Glutamatergic neuron (in vitro differentiated cells): ENCODE results near the gene L3MBTL1. TPM values are rescaled to one million over a fixed set of nuclear protein-coding genes. Genes with fewer than 3 reads are reported as not detected.
"Not testable (repeated sequence)": the region's sequence is repeated elsewhere in the genome, so short reads cannot be mapped to it uniquely, and the experiment has no call there.

Experiments
- DNase-seq: peaks from one replicate; pipeline ENCODE4 v3.0.0; 2022
- H3K27ac Mint-ChIP-seq: one replicate; pipeline ENCODE4 v1.8.0; 2020; ENCODE audit warnings: mild to moderate bottlenecking, mixed read lengths, inconsistent platforms; ENCODE audit not compliant: unreplicated experiment
- H3K27me3 Mint-ChIP-seq: one replicate; pipeline ENCODE4 v1.8.0; 2020; ENCODE audit warnings: mild to moderate bottlenecking, moderate library complexity, mixed read lengths, inconsistent platforms; ENCODE audit not compliant: unreplicated experiment
- H3K36me3 Mint-ChIP-seq: one replicate; pipeline ENCODE4 v1.8.0; 2020; ENCODE audit warnings: mild to moderate bottlenecking, mixed read lengths, inconsistent platforms; ENCODE audit not compliant: unreplicated experiment
- H3K4me1 Mint-ChIP-seq: one replicate; pipeline ENCODE4 v1.8.0; 2020; ENCODE audit warnings: mild to moderate bottlenecking, low read depth, mixed read lengths, inconsistent platforms; ENCODE audit not compliant: unreplicated experiment
- H3K4me3 Mint-ChIP-seq: one replicate; pipeline ENCODE4 v1.8.0; 2020; ENCODE audit warnings: mild to moderate bottlenecking, mixed read lengths, inconsistent platforms; ENCODE audit not compliant: unreplicated experiment
- H3K9me3 Mint-ChIP-seq: one replicate; pipeline ENCODE4 v1.8.0; 2020; ENCODE audit warnings: mild to moderate bottlenecking, moderate library complexity, mixed read lengths, inconsistent platforms; ENCODE audit not compliant: unreplicated experiment
- total RNA-seq: library from RNA; stranded (reverse); fragmentation: NEBNext Ultra II Directional; extraction: Animal tissue kit (Norgen Biotek cat#: 25700); gene quantifications from one replicate; pipeline ENCODE4 v1.2.1, GENCODE V29; 2021; ENCODE audit not compliant: unreplicated experiment
- TF ChIP-seq, protein P1 (sequence below): fragments of 200-600 bp; sonication (generic); IDR thresholded peaks from one replicate; pipeline ENCODE4 v1.5.0; 2021; ENCODE audit not compliant: partially characterized antibody, unreplicated experiment

The L3MBTL1 gene
- total RNA-seq, 1 donor from 2014 or later: 19.9 TPM

GRCh38 chr20:43477193-43477592 lies 30.3 kb upstream of the L3MBTL1 start:
- no peaks in the 10 kb centered on the region for H3K4me1 Mint-ChIP-seq
- no peak for DNase-seq
- H3K4me3 Mint-ChIP-seq: no peak overlapping the region
- H3K9me3 Mint-ChIP-seq: no peaks in the 10 kb centered on the region
- peaks cover 1% of the 10 kb centered on the region for H3K27me3 Mint-ChIP-seq
- TF ChIP-seq, protein P1, sequence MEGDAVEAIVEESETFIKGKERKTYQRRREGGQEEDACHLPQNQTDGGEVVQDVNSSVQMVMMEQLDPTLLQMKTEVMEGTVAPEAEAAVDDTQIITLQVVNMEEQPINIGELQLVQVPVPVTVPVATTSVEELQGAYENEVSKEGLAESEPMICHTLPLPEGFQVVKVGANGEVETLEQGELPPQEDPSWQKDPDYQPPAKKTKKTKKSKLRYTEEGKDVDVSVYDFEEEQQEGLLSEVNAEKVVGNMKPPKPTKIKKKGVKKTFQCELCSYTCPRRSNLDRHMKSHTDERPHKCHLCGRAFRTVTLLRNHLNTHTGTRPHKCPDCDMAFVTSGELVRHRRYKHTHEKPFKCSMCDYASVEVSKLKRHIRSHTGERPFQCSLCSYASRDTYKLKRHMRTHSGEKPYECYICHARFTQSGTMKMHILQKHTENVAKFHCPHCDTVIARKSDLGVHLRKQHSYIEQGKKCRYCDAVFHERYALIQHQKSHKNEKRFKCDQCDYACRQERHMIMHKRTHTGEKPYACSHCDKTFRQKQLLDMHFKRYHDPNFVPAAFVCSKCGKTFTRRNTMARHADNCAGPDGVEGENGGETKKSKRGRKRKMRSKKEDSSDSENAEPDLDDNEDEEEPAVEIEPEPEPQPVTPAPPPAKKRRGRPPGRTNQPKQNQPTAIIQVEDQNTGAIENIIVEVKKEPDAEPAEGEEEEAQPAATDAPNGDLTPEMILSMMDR: no peak
- H3K36me3 Mint-ChIP-seq: no peaks in the 10 kb centered on the region
- no peak overlapping the region for H3K27ac Mint-ChIP-seq

DNA sequence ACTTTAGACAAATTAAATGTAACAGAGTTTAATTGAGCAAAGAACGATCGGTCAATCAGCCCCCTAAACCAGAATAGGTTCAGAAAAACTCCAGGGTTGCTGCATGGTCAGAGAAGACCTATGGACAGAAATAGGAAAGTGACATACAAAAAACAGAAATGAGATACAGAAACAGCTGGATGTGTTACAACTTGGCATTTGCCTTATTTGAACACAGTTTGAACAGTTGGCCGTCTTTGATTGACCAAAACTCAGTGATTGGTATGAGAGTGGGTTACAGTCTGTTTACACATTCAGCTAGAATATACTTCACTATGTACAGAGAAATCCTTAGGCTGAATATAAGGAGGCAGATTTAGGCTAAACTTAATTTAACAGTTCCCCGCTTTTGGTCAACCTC lies 29.9 kb upstream of the L3MBTL1 start:
- Mint-ChIP-seq H3K27me3 (peaks cover 1% of the 10 kb centered on the region), H3K4me3 (no peak overlapping the region), H3K4me1 (no peaks in the 10 kb centered on the region), H3K27ac (no peak overlapping the region), H3K36me3 (no peaks in the 10 kb centered on the region), H3K9me3 (no peaks in the 10 kb centered on the region)
- no peak for DNase-seq
- TF ChIP-seq, protein P1: no peak

DNA sequence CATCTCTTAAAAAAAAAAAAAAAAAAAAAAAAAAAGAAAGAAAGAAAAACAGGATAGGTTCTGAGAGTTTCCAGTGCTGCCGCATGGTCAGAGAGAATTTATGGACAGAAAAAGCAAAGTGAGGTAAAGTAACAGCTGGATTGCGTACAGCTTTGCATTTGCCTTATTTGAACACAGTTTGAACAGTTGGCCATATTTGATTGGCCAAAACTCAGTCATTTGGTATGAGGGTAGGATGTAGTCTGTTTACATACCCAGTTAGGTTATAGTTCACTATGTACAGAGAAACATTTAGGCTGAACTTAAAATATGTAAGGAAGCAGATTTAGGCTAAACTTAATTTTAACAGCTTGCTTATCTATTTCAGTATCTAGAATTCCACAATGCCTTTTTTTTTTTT lies 17.5 kb upstream of the L3MBTL1 start:
- peaks cover 16% of the 10 kb centered on the region for H3K36me3 Mint-ChIP-seq
- TF ChIP-seq, protein P1: no peak
- H3K4me1 Mint-ChIP-seq: no peaks in the 10 kb centered on the region

GRCh38 chr20:43492101-43492500 lies 15.4 kb upstream of the L3MBTL1 start:
- H3K4me1 Mint-ChIP-seq: no peaks in the 10 kb centered on the region
- no peak for DNase-seq
- no peak overlapping the region for H3K27ac Mint-ChIP-seq
- no peak overlapping the region for H3K4me3 Mint-ChIP-seq
- H3K9me3 Mint-ChIP-seq: no peaks in the 10 kb centered on the region
- no peaks in the 10 kb centered on the region for H3K27me3 Mint-ChIP-seq
- TF ChIP-seq, protein P1: no peak
- peaks cover 11% of the 10 kb centered on the region for H3K36me3 Mint-ChIP-seq

More for the DNA sequence above, 17.5 kb upstream of the L3MBTL1 start:
- Mint-ChIP-seq H3K27me3 (no peaks in the 10 kb centered on the region), H3K9me3 (no peaks in the 10 kb centered on the region), H3K27ac (no peak overlapping the region), H3K4me3 (no peak overlapping the region)
- DNase-seq: no peak

GRCh38 chr20:43495388-43495787 lies 12.1 kb upstream of the L3MBTL1 start:
- TF ChIP-seq, protein P1: no peak
- H3K27me3 Mint-ChIP-seq: no peaks in the 10 kb centered on the region
- H3K9me3 Mint-ChIP-seq: no peaks in the 10 kb centered on the region
- no peaks in the 10 kb centered on the region for H3K36me3 Mint-ChIP-seq
- H3K4me3 Mint-ChIP-seq: no peak overlapping the region
- no peaks in the 10 kb centered on the region for H3K4me1 Mint-ChIP-seq
- H3K27ac Mint-ChIP-seq: no peak overlapping the region
- DNase-seq: no peak

GRCh38 chr20:43502021-43502420 lies 5.5 kb upstream of the L3MBTL1 start:
- not testable (repeated sequence) for DNase-seq, H3K27ac Mint-ChIP-seq, H3K27me3 Mint-ChIP-seq, H3K4me1 Mint-ChIP-seq, H3K9me3 Mint-ChIP-seq, H3K4me3 Mint-ChIP-seq, H3K36me3 Mint-ChIP-seq
